Measurements from ENCODE around the gene PCDH15. TPM values are rescaled to one million over a fixed set of nuclear protein-coding genes. Genes with fewer than 3 reads are reported as not detected.
"Not testable (repeated sequence)": the region's sequence is repeated elsewhere in the genome, so short reads cannot be mapped to it uniquely, and the experiment has no call there.

PCDH15 gene
- polyA plus RNA-seq, 4 donors = 4.0 to 12.9 (median 9.6) TPM

GRCh38 chr10:54011117-54011516 lies 789.9 kb downstream of the PCDH15 start:
- DNase-seq (ENCODE audit: low read depth in 4 of 4, low spot score in 3 of 4) = no peak

GRCh38 chr10:54010337-54010933 lies 790.6 kb downstream of the PCDH15 start:
- no peak for DNase-seq (ENCODE audit: low read depth in 4 of 4, low spot score in 3 of 4)

DNA sequence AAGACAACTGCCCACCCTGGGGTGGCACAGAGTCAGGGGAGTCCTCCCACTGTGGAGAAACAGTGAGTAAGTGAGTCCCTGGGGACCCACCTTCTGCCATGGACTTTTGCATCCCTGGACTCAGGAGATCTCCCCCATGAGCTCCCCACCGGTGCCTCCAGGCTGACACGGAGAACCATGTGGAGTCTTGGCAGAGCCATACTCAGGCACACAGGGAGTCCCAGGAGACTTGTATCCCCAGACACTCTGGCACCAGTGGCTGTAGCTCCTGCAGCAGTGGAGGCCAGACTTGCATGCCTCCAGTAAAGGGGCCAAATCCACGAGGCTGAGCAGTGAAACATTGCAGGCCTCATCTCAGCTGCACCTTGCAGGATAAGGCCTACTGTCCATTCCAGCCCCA lies 791.4 kb downstream of the PCDH15 start:
- no peak for DNase-seq (ENCODE audit: low read depth in 4 of 4, low spot score in 3 of 4)

- DNase-seq (ENCODE audit: low read depth in 4 of 4, low spot score in 3 of 4) = no peak
These were observed 799.0 kb downstream of the PCDH15 start for GRCh38 chr10:54002077-54002476.

- peak in 2 of 4 donors; percentile 8 to 9 for DNase-seq (ENCODE audit: low read depth in 4 of 4, low spot score in 3 of 4)
These were observed 803.1 kb downstream of the PCDH15 start for GRCh38 chr10:53997953-53998352.

- no peak for DNase-seq (ENCODE audit: low read depth in 4 of 4, low spot score in 3 of 4)
These were observed 810.2 kb downstream of the PCDH15 start for GRCh38 chr10:53990799-53991238.

GRCh38 chr10:53983431-53983830 lies 817.6 kb downstream of the PCDH15 start:
- DNase-seq (ENCODE audit: low read depth in 4 of 4, low spot score in 3 of 4) = no peak

DNA sequence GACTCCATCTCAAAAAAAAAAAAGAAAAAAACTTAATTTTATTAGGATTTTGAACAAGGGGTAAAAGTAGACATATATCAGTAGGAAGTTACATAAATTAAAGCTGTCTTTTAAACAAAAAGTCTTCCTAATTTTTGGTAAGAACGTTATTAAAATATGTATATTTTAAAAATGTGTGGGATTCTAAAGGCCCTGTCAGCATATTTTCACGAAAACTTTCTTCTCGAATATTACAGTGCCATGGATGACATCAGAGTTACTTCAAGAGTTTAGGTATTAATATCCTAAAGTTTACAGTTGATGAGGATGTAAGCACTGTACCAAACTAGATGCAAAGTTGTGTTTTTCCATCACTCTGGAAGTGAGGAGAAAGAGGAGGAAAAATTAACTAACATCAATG lies 820.8 kb downstream of the PCDH15 start:
- DNase-seq (ENCODE audit: low read depth in 4 of 4, low spot score in 3 of 4) = no peak

GRCh38 chr10:53978301-53978700 lies 822.7 kb downstream of the PCDH15 start:
- DNase-seq (ENCODE audit: low read depth in 4 of 4, low spot score in 3 of 4) = no peak

GRCh38 chr10:53977267-53977666 lies 823.8 kb downstream of the PCDH15 start:
- no peak for DNase-seq (ENCODE audit: low read depth in 4 of 4, low spot score in 3 of 4)

DNA sequence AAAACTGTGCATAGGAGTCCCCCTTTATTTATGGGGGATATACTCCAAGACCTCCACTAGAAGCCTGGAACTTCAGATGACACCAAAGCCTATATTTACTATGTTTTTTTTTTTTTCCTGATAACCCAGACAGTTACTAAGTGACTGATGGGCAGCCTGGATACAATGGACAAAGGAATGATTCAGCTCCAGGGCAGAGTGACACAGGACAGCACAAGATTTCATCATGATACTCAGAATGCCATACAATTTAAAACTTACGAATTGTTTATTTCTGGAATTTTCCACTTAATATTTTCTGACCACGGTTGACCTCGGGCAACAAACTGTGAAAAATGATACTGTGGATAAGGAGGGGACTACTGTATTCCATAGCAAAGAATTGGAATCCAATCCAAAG lies 843.6 kb downstream of the PCDH15 start:
- DNase-seq (ENCODE audit: low read depth in 4 of 4, low spot score in 3 of 4) = no peak

DNA sequence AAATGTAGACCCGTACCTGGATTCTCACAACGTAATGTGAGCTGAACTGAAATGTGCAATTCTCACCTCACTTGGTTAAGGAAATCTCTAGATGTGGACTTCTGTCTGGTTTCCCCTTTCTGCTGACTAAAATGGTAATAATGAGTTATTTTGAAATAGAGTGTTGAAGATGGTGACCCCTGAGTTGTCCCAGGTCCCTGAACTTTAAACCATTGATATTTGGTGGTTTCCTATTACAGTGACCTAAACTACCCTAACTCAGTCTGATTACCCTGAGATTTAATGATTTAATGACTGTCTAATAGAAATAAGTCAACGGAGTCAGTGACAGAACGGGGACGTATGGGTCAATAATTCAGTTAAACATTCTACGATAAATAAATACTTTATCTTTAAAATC lies 845.9 kb downstream of the PCDH15 start:
- DNase-seq (ENCODE audit: low read depth in 4 of 4, low spot score in 3 of 4) = no peak

- no peak for DNase-seq (ENCODE audit: low read depth in 4 of 4, low spot score in 3 of 4)
These were observed 848.1 kb downstream of the PCDH15 start for GRCh38 chr10:53952698-53953630.

GRCh38 chr10:53939654-53940053 lies 861.4 kb downstream of the PCDH15 start:
- no peak for DNase-seq (ENCODE audit: low read depth in 4 of 4, low spot score in 3 of 4)

- no peak for DNase-seq (ENCODE audit: low read depth in 4 of 4, low spot score in 3 of 4)
These were observed 870.4 kb downstream of the PCDH15 start for GRCh38 chr10:53930648-53931047.

- DNase-seq (ENCODE audit: low read depth in 4 of 4, low spot score in 3 of 4) = not testable (repeated sequence)
These were observed 876.9 kb downstream of the PCDH15 start for GRCh38 chr10:53924051-53924700.

DNA sequence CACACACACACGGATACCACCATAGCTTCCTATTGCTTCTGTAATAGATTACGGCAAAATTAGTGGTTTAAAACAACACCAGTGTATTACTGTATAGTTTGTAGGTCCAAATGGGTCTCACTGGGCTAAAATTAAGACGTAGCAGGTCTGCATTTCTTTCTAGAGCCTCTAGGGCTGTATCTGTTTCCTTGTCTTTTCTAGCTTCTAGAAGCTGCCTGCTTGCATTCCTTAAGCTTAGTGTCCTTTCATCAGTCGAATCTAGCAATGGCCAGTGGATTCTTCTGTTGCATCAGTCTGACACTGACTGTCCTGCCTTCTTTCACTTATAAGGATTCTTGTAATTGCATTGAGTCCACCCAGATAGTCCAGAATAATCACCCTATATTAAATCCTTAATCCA lies 882.3 kb downstream of the PCDH15 start:
- no peak for DNase-seq (ENCODE audit: low read depth in 4 of 4, low spot score in 3 of 4)

GRCh38 chr10:53909791-53910190 lies 891.2 kb downstream of the PCDH15 start:
- no peak for DNase-seq (ENCODE audit: low read depth in 4 of 4, low spot score in 3 of 4)

- DNase-seq (ENCODE audit: low read depth in 4 of 4, low spot score in 3 of 4) = no peak
These were observed 896.4 kb downstream of the PCDH15 start for GRCh38 chr10:53904506-53905241.

GRCh38 chr10:53903756-53904155 lies 897.3 kb downstream of the PCDH15 start:
- DNase-seq (ENCODE audit: low read depth in 4 of 4, low spot score in 3 of 4) = no peak

Measured in left renal pelvis (tissue), 4 donors.